Body of pancreas (tissue), 4 donors: ENCODE results near the gene HOXC12. TPM values are rescaled to one million over a fixed set of nuclear protein-coding genes. Genes with fewer than 3 reads are reported as not detected.

ENCODE experiments used
- ATAC-seq: fragments of 150-250 bp; one replicate; pipeline ENCODE4 v1.9.1; 2016
- DNase-seq, 4 donors: peaks; one replicate each; pipeline ENCODE4 v3.0.0-alpha.2; 2019
- H3K27ac ChIP-seq, 4 donors: fragments of 200-600 bp; sonication (generic); 1 replicate in 3 of 4; 2 replicates in 1 of 4; pipeline versions ENCODE4 v1.5.1 to v1.6.1; 2016 to 2019; ENCODE audit warnings: mild to moderate bottlenecking in 1 of 4, mixed read lengths in 1 of 4, moderate library complexity in 1 of 4
- H3K27me3 ChIP-seq, 2 donors: fragments of 200-600 bp; sonication (generic); one replicate each; pipeline ENCODE4 v1.6.0; 2016; ENCODE audit warnings: mild to moderate bottlenecking in 1 of 2
- H3K36me3 ChIP-seq, 2 donors: fragments of 200-600 bp; sonication (generic); replicated peaks in 1 of 2; 2 replicates each; pipeline ENCODE4 v1.5.1; 2016; ENCODE audit warnings: low read depth in 2 of 2; ENCODE audit not compliant: insufficient read depth in 1 of 2
- H3K4me1 ChIP-seq: fragments of 200-600 bp; sonication (generic); one replicate; pipeline ENCODE4 v1.6.0; 2016
- H3K4me3 ChIP-seq, 2 donors: fragments of 200-600 bp; sonication (generic); 1 replicate in 1 of 2; 2 replicates in 1 of 2; pipeline ENCODE4 v1.5.1; 2016 to 2019
- H3K9me3 ChIP-seq, 3 donors: fragments of 200-600 bp; sonication (generic); 1 replicate in 2 of 3; 2 replicates in 1 of 3; pipeline ENCODE4 v1.5.1; 2016
- POLR2A ChIP-seq, 3 donors: fragments of 450-650 bp; IDR thresholded peaks; one replicate each; pipeline ENCODE4 v1.6.1; 2016; ENCODE audit warnings: antibody characterized with exemption in 3 of 3, mild to moderate bottlenecking in 2 of 3
- WGBS, 2 donors: methylation state at CpG; one replicate each; pipeline ENCODE4 v1.1.5; 2017; 5-methylcytosine and 5-hydroxymethylcytosine counted together
- intact Hi-C: fragments of 100-400 bp; cut with DNase I; formaldehyde crosslinking; loops from one replicate; pipeline ENCODE4 v1.15.1; 2023
- total RNA-seq, 2 donors: library from RNA; depleted of rRNA; stranded (reverse); fragments of >200 nt; gene quantifications; one replicate each; pipeline ENCODE4 v1.1.0, GENCODE V29; 2016
- TF ChIP-seq, protein P1 (sequence below), 7 experiments: fragments of 450-650 bp in 4 of 7; fragments of 200-600 bp in 3 of 7; sonication (generic) in 3 of 7; IDR thresholded peaks; one replicate each; pipeline ENCODE4 v1.5.1; 2016 to 2019; ENCODE audit warnings: antibody characterized with exemption in 7 of 7

HOXC12 gene
- total RNA-seq, 2 donors from 2014 or later = not detected

DNA sequence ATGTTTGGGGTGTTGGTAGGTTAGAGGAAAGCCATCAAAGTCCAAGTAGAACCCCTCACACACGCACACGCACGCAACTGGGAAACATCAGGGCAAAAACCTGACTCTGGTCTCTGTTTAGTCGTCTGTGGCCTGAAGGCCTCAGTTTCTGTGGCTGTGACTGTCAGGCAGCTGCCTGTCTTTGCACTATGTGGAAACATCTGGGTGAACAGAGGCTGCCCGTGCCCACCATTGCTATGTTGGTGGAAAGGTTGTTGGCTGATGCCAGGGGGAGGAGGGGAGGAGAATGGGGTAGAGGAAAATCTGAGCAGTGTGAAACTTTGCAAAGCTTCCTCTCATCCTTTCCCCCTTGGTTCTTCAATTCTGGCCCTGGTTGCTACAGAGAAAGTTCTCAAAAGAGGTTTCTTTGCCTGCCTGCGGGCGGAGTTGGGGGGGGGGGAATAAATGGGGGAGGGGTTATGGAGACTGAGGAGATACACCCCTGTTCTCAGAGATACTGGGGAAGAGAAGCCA, 37.7 kb downstream of the HOXC12 start:
- Histone ChIP-seq H3K4me3 (no peak overlapping the region), H3K27me3 (peaks cover 6 to 80% of the 10 kb centered on the region in 2 donors), H3K36me3 (no peaks in the 10 kb centered on the region), H3K4me1 (peaks cover 37% of the 10 kb centered on the region), H3K9me3 (no peaks in the 10 kb centered on the region), H3K27ac (no peak overlapping the region)
- no peak for DNase-seq
- intact Hi-C loops = no loop called here
- TF ChIP-seq, protein P1, sequence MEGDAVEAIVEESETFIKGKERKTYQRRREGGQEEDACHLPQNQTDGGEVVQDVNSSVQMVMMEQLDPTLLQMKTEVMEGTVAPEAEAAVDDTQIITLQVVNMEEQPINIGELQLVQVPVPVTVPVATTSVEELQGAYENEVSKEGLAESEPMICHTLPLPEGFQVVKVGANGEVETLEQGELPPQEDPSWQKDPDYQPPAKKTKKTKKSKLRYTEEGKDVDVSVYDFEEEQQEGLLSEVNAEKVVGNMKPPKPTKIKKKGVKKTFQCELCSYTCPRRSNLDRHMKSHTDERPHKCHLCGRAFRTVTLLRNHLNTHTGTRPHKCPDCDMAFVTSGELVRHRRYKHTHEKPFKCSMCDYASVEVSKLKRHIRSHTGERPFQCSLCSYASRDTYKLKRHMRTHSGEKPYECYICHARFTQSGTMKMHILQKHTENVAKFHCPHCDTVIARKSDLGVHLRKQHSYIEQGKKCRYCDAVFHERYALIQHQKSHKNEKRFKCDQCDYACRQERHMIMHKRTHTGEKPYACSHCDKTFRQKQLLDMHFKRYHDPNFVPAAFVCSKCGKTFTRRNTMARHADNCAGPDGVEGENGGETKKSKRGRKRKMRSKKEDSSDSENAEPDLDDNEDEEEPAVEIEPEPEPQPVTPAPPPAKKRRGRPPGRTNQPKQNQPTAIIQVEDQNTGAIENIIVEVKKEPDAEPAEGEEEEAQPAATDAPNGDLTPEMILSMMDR (IDR thresholded peaks at IDR 0.05) = no peak
- WGBS, 2 donors = 36 to 48% methylated on average over 7 of the region's 7 CpGs
- ATAC-seq = no peak

DNA sequence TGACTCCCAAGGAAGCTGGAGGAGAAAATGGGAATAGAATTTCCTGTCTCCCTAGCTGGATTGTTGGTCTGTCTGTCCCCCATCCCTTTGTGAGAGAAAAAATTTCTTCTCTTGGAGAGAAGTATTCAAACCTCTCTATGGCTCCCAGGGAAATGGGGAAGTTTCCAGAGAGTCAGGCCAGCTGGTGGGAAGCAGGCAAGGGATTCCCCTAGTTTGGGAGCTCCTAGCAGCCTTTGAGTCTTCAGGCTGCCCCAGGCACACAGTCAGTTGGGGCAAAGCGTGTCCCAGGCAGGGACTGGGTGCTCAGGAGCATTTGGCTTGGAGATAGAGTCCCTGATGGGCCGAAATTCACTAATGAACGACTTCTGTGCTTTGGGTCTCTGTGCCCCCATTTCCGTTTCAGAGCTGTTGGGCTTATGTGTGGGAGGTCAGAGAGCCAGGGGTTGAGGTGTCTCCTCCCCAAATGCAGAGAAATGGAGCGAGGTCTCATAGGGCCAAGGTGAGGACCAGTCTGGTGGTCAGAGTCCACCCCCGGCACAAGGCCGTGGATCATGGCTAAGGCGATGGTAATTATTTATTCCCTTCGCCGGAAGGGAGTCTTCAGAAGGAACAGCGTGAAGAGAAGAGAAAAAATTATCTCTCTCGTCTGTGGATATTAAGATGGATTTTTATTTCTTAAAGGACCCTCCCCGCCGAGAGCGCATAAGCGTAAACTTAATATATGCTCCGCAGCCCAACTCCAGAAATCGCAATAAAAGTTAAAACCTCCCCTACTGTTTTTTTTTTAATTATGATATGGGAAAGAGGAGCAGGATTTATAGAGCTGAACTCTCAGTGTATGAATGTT, 38.7 kb downstream of the HOXC12 start:
- intact Hi-C loops = no loop called here
- H3K4me1 ChIP-seq = peaks cover 41% of the 10 kb centered on the region
- ATAC-seq (no peak), DNase-seq (no peak)
- 39 to 45% methylated on average over 13 to 18 of the region's 18 CpGs for WGBS, 2 donors
- no peaks in the 10 kb centered on the region for H3K36me3 ChIP-seq
- H3K27ac ChIP-seq = no peak overlapping the region
- H3K9me3 ChIP-seq = no peaks in the 10 kb centered on the region
- no peak overlapping the region for H3K4me3 ChIP-seq
- peaks cover 6 to 81% of the 10 kb centered on the region in 2 donors for H3K27me3 ChIP-seq
- TF ChIP-seq, protein P1 (IDR thresholded peaks at IDR 0.05) = no peak
- no peak for TF ChIP-seq POLR2A (IDR thresholded peaks at IDR 0.05)

DNA sequence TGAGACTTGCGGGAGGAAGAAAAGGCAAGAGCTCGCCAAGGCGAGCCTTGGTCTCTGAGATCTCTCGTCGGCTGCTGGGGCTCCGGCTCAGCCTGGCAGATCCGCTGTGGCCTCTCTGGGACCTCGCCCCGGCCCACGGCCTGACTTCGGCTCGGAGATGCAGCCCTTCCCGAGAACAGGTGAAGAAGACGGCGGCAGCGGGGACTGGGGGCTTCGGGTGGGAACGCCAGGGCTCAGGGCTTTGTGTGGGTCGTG, 39.2 kb downstream of the HOXC12 start:
- DNase-seq (no peak), ATAC-seq (no peak)
- Histone ChIP-seq H3K4me3 (no peak overlapping the region), H3K9me3 (no peaks in the 10 kb centered on the region), H3K36me3 (no peaks in the 10 kb centered on the region), H3K27me3 (peaks cover 6 to 81% of the 10 kb centered on the region in 2 donors), H3K27ac (no peak overlapping the region), H3K4me1 (peaks cover 40% of the 10 kb centered on the region)
- 13 to 18% methylated on average over 9 to 19 of the region's 19 CpGs for WGBS, 2 donors
- intact Hi-C loops = no loop called here
- no peak for TF ChIP-seq POLR2A (IDR thresholded peaks at IDR 0.05)
- TF ChIP-seq, protein P1 (IDR thresholded peaks at IDR 0.05) = no peak

DNA sequence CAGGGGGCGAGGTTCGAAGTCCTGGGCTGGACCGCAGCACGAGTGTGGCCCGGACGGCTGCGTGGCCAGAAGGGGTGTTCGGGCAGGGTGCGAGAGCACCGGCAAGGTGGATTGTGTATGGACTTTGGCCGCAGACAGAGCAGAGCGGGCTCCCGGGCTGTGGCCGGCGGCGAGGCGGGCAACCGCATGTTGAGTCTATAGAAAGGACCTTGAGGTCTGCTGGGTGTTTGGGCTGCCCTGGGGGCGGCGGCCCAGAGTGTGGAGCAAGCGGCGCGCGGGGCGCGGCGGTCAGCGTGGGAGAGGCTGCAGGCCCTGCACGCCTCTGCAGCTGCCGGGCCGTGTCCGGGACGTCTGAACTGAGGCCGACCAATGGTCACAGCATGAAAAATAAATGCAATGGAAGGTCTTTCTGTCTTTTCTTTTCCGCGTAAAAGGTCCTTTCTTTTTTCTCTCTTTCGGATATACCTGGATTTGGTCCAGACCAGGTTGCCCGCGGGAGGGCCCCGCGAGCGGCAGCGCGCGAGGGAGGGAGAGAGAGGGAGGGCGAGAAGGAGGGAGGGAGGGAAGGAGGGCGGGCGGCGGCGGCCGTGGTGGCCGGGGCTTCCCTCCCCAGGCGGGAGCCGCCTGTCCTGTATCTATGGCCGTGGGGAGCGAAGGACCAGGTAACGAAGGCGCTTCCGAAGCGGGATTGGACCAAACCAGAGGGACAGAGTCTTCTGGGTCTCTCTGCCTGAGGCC, 39.7 kb downstream of the HOXC12 start:
- peaks cover 6 to 79% of the 10 kb centered on the region in 2 donors for H3K27me3 ChIP-seq
- H3K4me1 ChIP-seq = peaks cover 36% of the 10 kb centered on the region
- H3K9me3 ChIP-seq = no peaks in the 10 kb centered on the region
- H3K27ac ChIP-seq = no peak overlapping the region
- no peaks in the 10 kb centered on the region for H3K36me3 ChIP-seq
- DNase-seq (peak in 1 of 4 donors; percentile 41), ATAC-seq (peak; percentile 37)
- no peak for TF ChIP-seq POLR2A (IDR thresholded peaks at IDR 0.05)
- TF ChIP-seq, protein P1 (IDR thresholded peaks at IDR 0.05) = no peak
- H3K4me3 ChIP-seq = no peak overlapping the region
- intact Hi-C loops = no loop called here
- 2 to 5% methylated on average over 28 to 60 of the region's 60 CpGs for WGBS, 2 donors
